ENCODE measurements around the gene BACE1. TPM values are rescaled to one million over a fixed set of nuclear protein-coding genes. Genes with fewer than 3 reads are reported as not detected.

BACE1 gene
- total and polyA plus RNA-seq, 2 experiments from 2014 or later, result 2.4 to 7.2 TPM

GRCh38 chr11:117313828-117314768 is 2.0 kb downstream of the BACE1 start:
- no peaks in the 10 kb centered on the region for H3K36me3 ChIP-seq (ENCODE audit: insufficient read depth)
- H3K9me3 Mint-ChIP-seq, result no peaks in the 10 kb centered on the region; the same call in 2 of the 3 replicates
- H2AFZ ChIP-seq, result no peak overlapping the region
- peak overlapping the region; percentile 72; the same call in 1 of the 2 replicates for H3K4me3 ChIP-seq
- peaks cover 13% of the 10 kb centered on the region; the same call in 1 of the 2 replicates for H3K4me1 ChIP-seq (ENCODE audit: insufficient read depth)
- no peaks in the 10 kb centered on the region for H3F3A ChIP-seq (replicated peaks; ENCODE audit: low read depth)
- ATAC-seq (no peak), DNase-seq (ENCODE audit: low spot score) (no peak)
- no peaks in the 10 kb centered on the region for H3K9me2 ChIP-seq (ENCODE audit: insufficient read depth)
- no peaks in the 10 kb centered on the region for H4K20me1 ChIP-seq (replicated peaks; ENCODE audit: insufficient read depth)
- H3K4me1 Mint-ChIP-seq, result peaks cover 16% of the 10 kb centered on the region
- peak overlapping the region; percentile 79 for H3K4me2 ChIP-seq
- H3K36me3 Mint-ChIP-seq (ENCODE audit: low read depth), result no peaks in the 10 kb centered on the region
- peaks cover 15% of the 10 kb centered on the region for H3K27me3 Mint-ChIP-seq (ENCODE audit: insufficient read depth, low read depth, poor library complexity)
- H3K4me3 Mint-ChIP-seq, result peak overlapping the region; percentile 70
- H3K27me3 ChIP-seq (ENCODE audit: insufficient read depth), result no peaks in the 10 kb centered on the region
- H3K27ac Mint-ChIP-seq, result no peak overlapping the region
- no peaks in the 10 kb centered on the region for H3K79me2 ChIP-seq (replicated peaks; ENCODE audit: insufficient read depth)
- TF ChIP-seq, protein P1, sequence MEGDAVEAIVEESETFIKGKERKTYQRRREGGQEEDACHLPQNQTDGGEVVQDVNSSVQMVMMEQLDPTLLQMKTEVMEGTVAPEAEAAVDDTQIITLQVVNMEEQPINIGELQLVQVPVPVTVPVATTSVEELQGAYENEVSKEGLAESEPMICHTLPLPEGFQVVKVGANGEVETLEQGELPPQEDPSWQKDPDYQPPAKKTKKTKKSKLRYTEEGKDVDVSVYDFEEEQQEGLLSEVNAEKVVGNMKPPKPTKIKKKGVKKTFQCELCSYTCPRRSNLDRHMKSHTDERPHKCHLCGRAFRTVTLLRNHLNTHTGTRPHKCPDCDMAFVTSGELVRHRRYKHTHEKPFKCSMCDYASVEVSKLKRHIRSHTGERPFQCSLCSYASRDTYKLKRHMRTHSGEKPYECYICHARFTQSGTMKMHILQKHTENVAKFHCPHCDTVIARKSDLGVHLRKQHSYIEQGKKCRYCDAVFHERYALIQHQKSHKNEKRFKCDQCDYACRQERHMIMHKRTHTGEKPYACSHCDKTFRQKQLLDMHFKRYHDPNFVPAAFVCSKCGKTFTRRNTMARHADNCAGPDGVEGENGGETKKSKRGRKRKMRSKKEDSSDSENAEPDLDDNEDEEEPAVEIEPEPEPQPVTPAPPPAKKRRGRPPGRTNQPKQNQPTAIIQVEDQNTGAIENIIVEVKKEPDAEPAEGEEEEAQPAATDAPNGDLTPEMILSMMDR (conservative IDR thresholded peaks at IDR 0.05; ENCODE audit: low read depth in 2 of 2), result no peak
- TF ChIP-seq ZNF462 (CRISPR knock-in tag; IDR thresholded peaks at IDR 0.05) (no peak), ETS1 (IDR thresholded peaks at IDR 0.05) (no peak), EZH2phosphoT487 (IDR thresholded peaks at IDR 0.05; ENCODE audit: unreplicated experiment) (no peak), EZH2 (IDR thresholded peaks at IDR 0.05; ENCODE audit: low read depth, unreplicated experiment) (no peak), JUNB (IDR thresholded peaks at IDR 0.05; ENCODE audit: unreplicated experiment) (no peak), NANOG (IDR thresholded peaks at IDR 0.05; ENCODE audit: borderline replicate concordance) (no peak), POLR2AphosphoS5 (IDR thresholded peaks at IDR 0.05; ENCODE audit: low read depth) (no peak), ZNF331 (CRISPR knock-in tag; IDR thresholded peaks at IDR 0.05; ENCODE audit: low read depth) (no peak), CREB1 (CRISPR knock-in tag; IDR thresholded peaks at IDR 0.05; ENCODE audit: low read depth) (no peak)
- TF ChIP-seq, protein P2, sequence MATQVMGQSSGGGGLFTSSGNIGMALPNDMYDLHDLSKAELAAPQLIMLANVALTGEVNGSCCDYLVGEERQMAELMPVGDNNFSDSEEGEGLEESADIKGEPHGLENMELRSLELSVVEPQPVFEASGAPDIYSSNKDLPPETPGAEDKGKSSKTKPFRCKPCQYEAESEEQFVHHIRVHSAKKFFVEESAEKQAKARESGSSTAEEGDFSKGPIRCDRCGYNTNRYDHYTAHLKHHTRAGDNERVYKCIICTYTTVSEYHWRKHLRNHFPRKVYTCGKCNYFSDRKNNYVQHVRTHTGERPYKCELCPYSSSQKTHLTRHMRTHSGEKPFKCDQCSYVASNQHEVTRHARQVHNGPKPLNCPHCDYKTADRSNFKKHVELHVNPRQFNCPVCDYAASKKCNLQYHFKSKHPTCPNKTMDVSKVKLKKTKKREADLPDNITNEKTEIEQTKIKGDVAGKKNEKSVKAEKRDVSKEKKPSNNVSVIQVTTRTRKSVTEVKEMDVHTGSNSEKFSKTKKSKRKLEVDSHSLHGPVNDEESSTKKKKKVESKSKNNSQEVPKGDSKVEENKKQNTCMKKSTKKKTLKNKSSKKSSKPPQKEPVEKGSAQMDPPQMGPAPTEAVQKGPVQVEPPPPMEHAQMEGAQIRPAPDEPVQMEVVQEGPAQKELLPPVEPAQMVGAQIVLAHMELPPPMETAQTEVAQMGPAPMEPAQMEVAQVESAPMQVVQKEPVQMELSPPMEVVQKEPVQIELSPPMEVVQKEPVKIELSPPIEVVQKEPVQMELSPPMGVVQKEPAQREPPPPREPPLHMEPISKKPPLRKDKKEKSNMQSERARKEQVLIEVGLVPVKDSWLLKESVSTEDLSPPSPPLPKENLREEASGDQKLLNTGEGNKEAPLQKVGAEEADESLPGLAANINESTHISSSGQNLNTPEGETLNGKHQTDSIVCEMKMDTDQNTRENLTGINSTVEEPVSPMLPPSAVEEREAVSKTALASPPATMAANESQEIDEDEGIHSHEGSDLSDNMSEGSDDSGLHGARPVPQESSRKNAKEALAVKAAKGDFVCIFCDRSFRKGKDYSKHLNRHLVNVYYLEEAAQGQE (IDR thresholded peaks at IDR 0.05; ENCODE audit: unreplicated experiment), result no peak
- no peak overlapping the region for H3K27ac ChIP-seq (ENCODE audit: low read depth)

Data from GM23338 (cell line).